Calu3 (cell line): ENCODE results near the gene NLRP7. TPM values are rescaled to one million over a fixed set of nuclear protein-coding genes. Genes with fewer than 3 reads are reported as not detected.
A peak's percentile ranks its signal among the peaks of the same experiment; 100 is the strongest.
"Not testable (repeated sequence)": the region's sequence is repeated elsewhere in the genome, so short reads cannot be mapped to it uniquely, and the experiment has no call there.

Experiments
- Bru-seq: library from RNA; stranded (reverse); fragments of 400-500 nt; gene quantifications from one replicate; lab custom pipeline; 2021; lab: Mats Ljungman, UMichigan
- BruChase-seq, 2 experiments: library from RNA; stranded (reverse); fragments of 400-500 nt; gene quantifications; one replicate each; lab custom pipeline; 2021; lab: Mats Ljungman, UMichigan
- BruUV-seq: library from RNA; stranded (reverse); fragments of 400-500 nt; replicated peaks from 2 replicates; lab custom pipeline; 2021; lab: Mats Ljungman, UMichigan
- CTCF ChIA-PET: fragments of 300-600 bp; sonication (Branson Sonifier 250); formaldehyde crosslinking; loops from one replicate; lab custom pipeline; 2022; ENCODE audit warnings: antibody characterized with exemption; lab: Charles Lee
- DNase-seq: peaks from one replicate; pipeline ENCODE4 v3.0.0; 2022
- H3K27ac Mint-ChIP-seq: one replicate; pipeline ENCODE4 v1.8.0; 2022; ENCODE audit warnings: mixed read lengths; ENCODE audit not compliant: unreplicated experiment
- H3K27me3 Mint-ChIP-seq: one replicate; pipeline ENCODE4 v1.8.0; 2022; ENCODE audit warnings: mixed read lengths; ENCODE audit not compliant: unreplicated experiment
- H3K36me3 Mint-ChIP-seq: one replicate; pipeline ENCODE4 v1.8.0; 2022; ENCODE audit warnings: mild to moderate bottlenecking, moderate library complexity, mixed read lengths; ENCODE audit not compliant: insufficient read depth, unreplicated experiment
- H3K4me1 Mint-ChIP-seq: one replicate; pipeline ENCODE4 v1.8.0; 2022; ENCODE audit warnings: mild to moderate bottlenecking, low read depth, mixed read lengths; ENCODE audit not compliant: unreplicated experiment
- H3K4me3 Mint-ChIP-seq: one replicate; pipeline ENCODE4 v1.8.0; 2022; ENCODE audit warnings: mild to moderate bottlenecking, low read depth, moderate library complexity, mixed read lengths; ENCODE audit not compliant: unreplicated experiment
- H3K9me3 Mint-ChIP-seq: one replicate; pipeline ENCODE4 v1.8.0; 2022; ENCODE audit warnings: low read depth, mixed read lengths; ENCODE audit not compliant: unreplicated experiment
- CTCF ChIP-seq: fragments of 200-600 bp; IDR thresholded peaks from one replicate; pipeline ENCODE4 v1.8.0; 2022; ENCODE audit warnings: antibody characterized with exemption; ENCODE audit not compliant: unreplicated experiment
- intact Hi-C: fragments of 100-400 bp; cut with micrococcal nuclease; formaldehyde crosslinking; loops from one replicate; pipeline ENCODE4 v1.10.0; 2022; ENCODE audit not compliant: unreplicated experiment
- long read RNA-seq: library from polyadenylated mRNA; stranded (forward); transcript quantifications from one replicate; pipeline ENCODE4 v2.0.0, GENCODE V29; 2022
- total RNA-seq: library from RNA; stranded (reverse); gene quantifications from 2 replicates; pipeline ENCODE4 v1.2.3, GENCODE V29; 2022

The NLRP7 gene
- total RNA-seq (not detected in 2 replicates), Bru-seq, nascent RNA (percentile 7 among the genes with signal in this experiment), BruChase-seq, experiment 1, labeled RNA remaining after a 6-hour chase (percentile 2 among the genes with signal in this experiment), BruChase-seq, experiment 2, labeled RNA remaining after a 2-hour chase (percentile 1 among the genes with signal in this experiment)
- long read RNA-seq: 0 reads

DNA sequence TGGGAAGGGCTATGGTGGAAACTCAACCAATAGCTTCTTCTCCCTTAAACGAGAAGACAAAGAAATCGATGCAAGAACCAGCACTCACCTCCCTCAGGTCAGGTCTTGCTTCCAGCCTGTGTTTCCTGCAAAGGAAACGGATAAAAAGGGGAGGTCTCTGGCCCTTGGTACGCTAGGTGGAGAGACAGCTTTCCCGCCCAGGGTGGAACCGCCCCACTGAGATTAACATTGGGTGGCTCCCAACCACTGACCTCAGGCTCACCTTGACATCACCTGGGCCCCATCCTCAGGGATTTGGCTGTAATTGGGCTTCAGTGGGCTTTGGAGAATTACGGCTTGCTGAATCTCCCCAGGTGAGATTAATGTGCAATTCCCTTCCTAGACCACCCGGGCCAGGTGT lies at the start of gene NLRP7:
Gene NLRP7 (minus strand): TSS at position 150 of the 400 bp plus-strand sequence.
- DNase-seq: no peak
- Mint-ChIP-seq H3K27me3 (peaks cover 11% of the 10 kb centered on the region), H3K9me3 (no peaks in the 10 kb centered on the region), H3K4me1 (no peaks in the 10 kb centered on the region), H3K4me3 (no peak within 1 kb of the TSS), H3K27ac (no peak within 1 kb of the TSS), H3K36me3 (peaks cover 4% of the 10 kb centered on the region)
- intact Hi-C loops: no loop called here
- TF ChIP-seq CTCF: no peak
- BruUV-seq: no TSS peak
- CTCF ChIA-PET: interaction anchor here (0.6 kb wide), 2 partner anchors 22 kb away, joined by 3 read pairs; no protein-coding TSS in a partner anchor

DNA sequence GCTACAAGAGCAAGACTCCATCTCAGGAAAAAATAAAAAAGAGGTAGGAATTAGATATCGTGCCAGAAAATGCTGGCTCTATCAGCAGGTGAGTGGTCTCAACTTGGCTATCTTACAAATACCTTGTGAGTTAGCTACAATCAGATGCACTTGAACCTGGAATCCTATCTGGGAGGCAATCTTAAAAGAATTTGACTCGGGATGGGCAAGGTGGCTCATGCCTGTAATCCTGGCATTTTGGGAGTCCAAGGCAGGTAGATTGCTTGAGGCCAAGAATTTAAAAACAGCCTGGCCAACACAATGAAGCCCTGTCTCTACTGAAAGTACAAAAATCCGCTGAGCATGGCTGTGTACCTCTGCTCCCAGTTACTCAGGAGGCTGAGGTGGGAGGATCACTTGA lies 48.2 kb upstream of the NLRP7 start:
- Mint-ChIP-seq H3K27me3 (peaks cover 12% of the 10 kb centered on the region), H3K4me1 (no peaks in the 10 kb centered on the region), H3K4me3 (no peak overlapping the region), H3K36me3 (peaks cover 76% of the 10 kb centered on the region), H3K9me3 (no peaks in the 10 kb centered on the region), H3K27ac (no peak overlapping the region)
- CTCF ChIA-PET: no interaction called here
- no peak for TF ChIP-seq CTCF
- BruUV-seq: no TSS peak
- intact Hi-C loops: no loop called here
- no peak for DNase-seq

GRCh38 chr19:54989531-54989930 lies 42.2 kb upstream of the NLRP7 start:
- peaks cover 86% of the 10 kb centered on the region for H3K36me3 Mint-ChIP-seq
- BruUV-seq, H3K9me3 Mint-ChIP-seq, H3K27ac Mint-ChIP-seq, H3K4me3 Mint-ChIP-seq, DNase-seq, intact Hi-C loops, H3K4me1 Mint-ChIP-seq, CTCF ChIA-PET: not testable (repeated sequence)
- peaks cover 12% of the 10 kb centered on the region for H3K27me3 Mint-ChIP-seq

DNA sequence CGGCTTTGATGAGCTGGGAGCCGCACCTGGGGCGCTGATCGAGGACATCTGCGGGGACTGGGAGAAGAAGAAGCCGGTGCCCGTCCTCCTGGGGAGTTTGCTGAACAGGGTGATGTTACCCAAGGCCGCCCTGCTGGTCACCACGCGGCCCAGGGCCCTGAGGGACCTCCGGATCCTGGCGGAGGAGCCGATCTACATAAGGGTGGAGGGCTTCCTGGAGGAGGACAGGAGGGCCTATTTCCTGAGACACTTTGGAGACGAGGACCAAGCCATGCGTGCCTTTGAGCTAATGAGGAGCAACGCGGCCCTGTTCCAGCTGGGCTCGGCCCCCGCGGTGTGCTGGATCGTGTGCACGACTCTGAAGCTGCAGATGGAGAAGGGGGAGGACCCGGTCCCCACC lies 35.2 kb upstream of the NLRP7 start:
- H3K4me1 Mint-ChIP-seq, H3K27me3 Mint-ChIP-seq, CTCF ChIA-PET, H3K9me3 Mint-ChIP-seq, BruUV-seq, H3K27ac Mint-ChIP-seq, DNase-seq, H3K4me3 Mint-ChIP-seq, intact Hi-C loops: not testable (repeated sequence)
- H3K36me3 Mint-ChIP-seq: peaks cover 74% of the 10 kb centered on the region

- BruUV-seq, H3K9me3 Mint-ChIP-seq, H3K4me1 Mint-ChIP-seq, H3K27me3 Mint-ChIP-seq, CTCF ChIA-PET, intact Hi-C loops, H3K27ac Mint-ChIP-seq, DNase-seq, H3K4me3 Mint-ChIP-seq: not testable (repeated sequence)
- peaks cover 60% of the 10 kb centered on the region for H3K36me3 Mint-ChIP-seq
Observed at GRCh38 chr19:54973229-54974090, 26.1 kb upstream of the NLRP7 start.

DNA sequence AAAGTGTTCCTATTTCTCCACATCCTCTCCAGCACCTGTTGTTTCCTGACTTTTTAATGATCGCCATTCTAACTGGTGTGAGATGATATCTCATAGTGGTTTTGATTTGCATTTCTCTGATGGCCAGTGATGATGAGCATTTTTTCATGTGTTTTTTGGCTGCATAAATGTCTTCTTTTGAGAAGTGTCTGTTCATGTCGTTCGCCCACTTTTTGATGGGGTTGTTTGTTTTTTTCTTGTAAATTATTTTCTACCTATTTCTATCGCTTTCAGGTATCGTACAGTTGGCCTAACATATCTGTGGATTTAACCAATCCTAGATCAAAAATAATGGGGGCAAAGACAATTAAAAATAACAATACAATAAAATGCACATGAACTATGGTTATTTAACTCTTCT lies 24.1 kb upstream of the NLRP7 start:
- H3K27ac Mint-ChIP-seq, H3K4me3 Mint-ChIP-seq, intact Hi-C loops, DNase-seq, H3K9me3 Mint-ChIP-seq, BruUV-seq, H3K27me3 Mint-ChIP-seq, H3K4me1 Mint-ChIP-seq, CTCF ChIA-PET: not testable (repeated sequence)
- peaks cover 58% of the 10 kb centered on the region for H3K36me3 Mint-ChIP-seq
